NT2/D1 (cell line): ENCODE results near the gene BICDL1.

ENCODE experiments used
- SUZ12 ChIP-seq: IDR thresholded peaks from 2 replicates; pipeline ENCODE4 v1.6.1; 2011; ENCODE audit not compliant: insufficient read length, insufficient read depth; ENCODE audit errors: extremely low read depth
- YY1 ChIP-seq: IDR thresholded peaks from 2 replicates; pipeline ENCODE4 v1.6.1; 2011; ENCODE audit not compliant: insufficient read length, insufficient read depth
- ZNF274 ChIP-seq: IDR thresholded peaks from 2 replicates; pipeline ENCODE4 v1.6.1; 2011; ENCODE audit warnings: mild to moderate bottlenecking, low read depth, low read length

- TF ChIP-seq SUZ12 (no peak), YY1 (no peak), ZNF274 (no peak)
Observed at GRCh38 chr12:120093336-120093591, 104.2 kb downstream of the BICDL1 start.
